A549 treated with AZD9567 at 1 μM for 4 hours (cell line): ENCODE data around the gene TMPRSS5. TPM values are rescaled to one million over a fixed set of nuclear protein-coding genes. Genes with fewer than 3 reads are reported as not detected.

Experiments used
- total RNA-seq: library from RNA; stranded (reverse); fragments of 200-300 nt; extraction: Qiagen RNA extraction; gene quantifications from 5 replicates; pipeline ENCODE4 v1.2.3, GENCODE V29; 2022; ENCODE audit not compliant: insufficient read depth

The TMPRSS5 gene
- 0.09 to 0.33 TPM (median 0.14 TPM) in 4 of 5 replicates, not detected in the other for total RNA-seq

GRCh38 chr11:113705871-113706655 is at the start of gene TMPRSS5:
Gene TMPRSS5, minus strand, starts transcription at chr11:113706308. Its CDS starts 84 bp downstream, at chr11:113706224.

Other genes with a start within 250 kb of the TMPRSS5 start
- gene DRD2, start 230.9 kb downstream of the TMPRSS5 start, total RNA-seq: 0.03 to 0.08 TPM (median 0.06 TPM) in 3 of 5 replicates, not detected in the others
- 11.8 to 13.5 TPM (median 12.4 TPM) in 5 replicates for gene ZW10, start 67.4 kb upstream of the TMPRSS5 start, total RNA-seq
- not detected in 5 replicates for gene CLDN25, start 73.5 kb upstream of the TMPRSS5 start, total RNA-seq
- 13.8 to 25.6 TPM (median 18.1 TPM) in 5 replicates for gene USP28, start 169.3 kb upstream of the TMPRSS5 start, total RNA-seq
- gene HTR3B, start 198.5 kb upstream of the TMPRSS5 start, total RNA-seq: not detected in 5 replicates